Measurements from ENCODE around the gene XYLT2.

DNA sequence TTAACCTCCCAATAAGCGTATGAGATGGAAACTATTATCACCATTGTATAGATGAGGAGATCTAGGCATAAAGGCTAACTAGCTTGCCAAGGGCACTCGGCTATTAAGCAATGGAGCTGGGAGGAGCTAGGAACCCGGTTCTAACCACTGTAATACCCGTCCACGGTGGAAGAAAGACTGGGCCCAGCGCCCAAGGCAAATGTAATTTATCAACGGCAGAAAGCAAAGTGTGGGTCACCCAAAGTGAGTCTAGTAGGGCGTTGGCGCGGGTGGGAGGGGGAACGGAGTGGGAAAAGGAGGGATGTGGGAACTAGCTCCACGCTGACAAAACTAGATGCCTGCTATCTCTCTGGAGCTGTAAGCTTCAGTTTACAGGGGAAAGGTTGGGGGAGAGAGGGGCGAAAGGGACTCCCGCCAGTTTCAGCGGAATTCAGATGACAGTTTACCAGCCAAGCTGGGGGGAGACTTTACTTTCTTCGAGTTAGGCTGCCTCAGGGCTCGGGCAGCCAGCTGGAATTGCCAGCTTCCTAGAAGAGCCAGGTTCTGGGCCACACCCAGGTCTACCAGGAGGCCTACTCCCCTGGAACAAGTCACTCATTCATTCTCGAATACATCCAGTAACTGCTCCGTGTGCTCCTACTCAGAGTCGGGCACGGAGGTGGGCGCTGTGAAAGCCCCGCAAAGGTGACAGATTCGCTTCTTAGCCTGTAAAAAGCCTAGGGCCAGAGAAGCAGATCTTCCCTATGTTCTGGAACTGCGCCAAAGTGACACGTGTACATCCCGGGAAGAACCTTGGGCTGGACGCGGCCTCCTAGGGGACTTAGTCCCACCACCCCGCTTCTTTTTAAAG is 50.6 kb downstream of the XYLT2 start:
- TF ChIP-seq, protein P1, sequence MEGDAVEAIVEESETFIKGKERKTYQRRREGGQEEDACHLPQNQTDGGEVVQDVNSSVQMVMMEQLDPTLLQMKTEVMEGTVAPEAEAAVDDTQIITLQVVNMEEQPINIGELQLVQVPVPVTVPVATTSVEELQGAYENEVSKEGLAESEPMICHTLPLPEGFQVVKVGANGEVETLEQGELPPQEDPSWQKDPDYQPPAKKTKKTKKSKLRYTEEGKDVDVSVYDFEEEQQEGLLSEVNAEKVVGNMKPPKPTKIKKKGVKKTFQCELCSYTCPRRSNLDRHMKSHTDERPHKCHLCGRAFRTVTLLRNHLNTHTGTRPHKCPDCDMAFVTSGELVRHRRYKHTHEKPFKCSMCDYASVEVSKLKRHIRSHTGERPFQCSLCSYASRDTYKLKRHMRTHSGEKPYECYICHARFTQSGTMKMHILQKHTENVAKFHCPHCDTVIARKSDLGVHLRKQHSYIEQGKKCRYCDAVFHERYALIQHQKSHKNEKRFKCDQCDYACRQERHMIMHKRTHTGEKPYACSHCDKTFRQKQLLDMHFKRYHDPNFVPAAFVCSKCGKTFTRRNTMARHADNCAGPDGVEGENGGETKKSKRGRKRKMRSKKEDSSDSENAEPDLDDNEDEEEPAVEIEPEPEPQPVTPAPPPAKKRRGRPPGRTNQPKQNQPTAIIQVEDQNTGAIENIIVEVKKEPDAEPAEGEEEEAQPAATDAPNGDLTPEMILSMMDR (IDR thresholded peaks at IDR 0.05) = no peak
- TF ChIP-seq EZH2 (IDR thresholded peaks at IDR 0.05) = no peak
